Renal pelvis (tissue), 4 donors: ENCODE data around the gene ERBB4. TPM values are rescaled to one million over a fixed set of nuclear protein-coding genes. Genes with fewer than 3 reads are reported as not detected.
A peak's percentile ranks its signal among the peaks of the same experiment; 100 is the strongest.
"Not testable (repeated sequence)": the region's sequence is repeated elsewhere in the genome, so short reads cannot be mapped to it uniquely, and the experiment has no call there.

Experiments
- DNase-seq: peaks from one replicate; pipeline ENCODE4 v3.0.0-alpha.2; 2013
- polyA plus RNA-seq, 3 donors: library from polyadenylated mRNA; unstranded; fragments of 120-200 nt; gene quantifications; one replicate each; pipeline ENCODE4 v1.2.1, GENCODE V29; 2013; ENCODE audit not compliant: insufficient read length in 3 of 3

The ERBB4 gene
- polyA plus RNA-seq, 3 donors, result 40.0 to 57.4 (median 49.7) TPM

- DNase-seq, result no peak
Measured at GRCh38 chr2:212226114-212226513, 312.5 kb downstream of the ERBB4 start.

- DNase-seq, result no peak
Measured at GRCh38 chr2:212223696-212224095, 314.9 kb downstream of the ERBB4 start.

- DNase-seq, result no peak
Measured at GRCh38 chr2:212213191-212213590, 325.4 kb downstream of the ERBB4 start.

- no peak for DNase-seq
Measured at GRCh38 chr2:212208467-212208866, 330.1 kb downstream of the ERBB4 start.

GRCh38 chr2:212197776-212198175 lies 340.8 kb downstream of the ERBB4 start:
- no peak for DNase-seq

- no peak for DNase-seq
Measured at GRCh38 chr2:212195626-212196025, 343.0 kb downstream of the ERBB4 start.

DNA sequence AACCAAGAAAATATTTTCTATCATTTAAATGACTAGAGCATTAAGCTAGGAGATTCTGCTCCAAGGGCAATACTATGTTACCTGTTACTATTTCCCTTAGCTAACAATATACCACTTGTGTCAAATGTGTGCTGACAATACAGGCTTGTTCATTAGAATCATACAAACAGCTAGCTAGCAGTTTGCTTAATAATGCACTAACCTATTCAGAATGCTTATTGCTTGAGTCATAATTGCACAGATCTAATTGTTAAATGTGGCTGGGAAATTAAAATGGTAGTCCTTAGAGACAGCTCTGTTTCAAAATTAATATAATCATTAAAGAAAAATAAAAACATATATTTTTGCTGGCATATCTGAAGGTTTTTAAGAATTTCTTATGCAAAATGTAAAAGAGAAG lies 344.2 kb downstream of the ERBB4 start:
- no peak for DNase-seq

DNA sequence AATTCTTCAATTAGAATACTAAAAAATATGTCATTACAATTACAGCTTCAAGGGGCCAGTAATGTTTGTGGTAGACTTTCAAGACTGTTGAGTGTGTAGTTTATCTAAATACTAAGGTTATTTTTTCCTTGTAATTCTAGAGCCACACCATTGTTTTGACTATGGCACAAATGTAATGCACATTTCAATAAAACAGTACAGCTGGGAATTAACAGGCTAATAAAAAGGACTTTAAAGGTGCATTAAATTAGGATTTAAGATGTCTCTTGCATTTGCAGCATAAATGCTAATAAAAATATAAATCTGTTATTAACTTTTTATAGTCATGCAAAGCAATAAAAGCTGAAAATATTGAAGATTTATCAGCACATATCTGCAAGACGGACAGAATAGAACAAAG lies 344.8 kb downstream of the ERBB4 start:
- no peak for DNase-seq

DNA sequence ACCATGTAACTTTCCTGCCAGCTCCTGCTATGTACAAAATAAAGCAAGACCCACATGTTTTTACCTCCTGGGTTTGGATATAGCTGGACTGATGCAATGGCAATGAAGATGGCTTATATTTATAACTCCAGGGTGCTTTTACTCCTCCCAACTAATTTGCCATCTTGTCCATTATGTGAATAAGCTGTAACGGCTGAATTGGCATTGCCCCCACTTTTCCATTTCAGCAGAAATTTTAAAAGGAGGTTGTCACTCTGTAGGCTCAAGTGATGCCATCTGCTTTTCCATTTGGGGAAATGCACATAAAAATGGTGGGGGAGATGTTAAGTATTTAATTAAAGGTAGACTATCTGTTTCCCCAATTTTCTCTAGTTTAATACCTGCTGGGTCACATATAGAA lies 345.5 kb downstream of the ERBB4 start:
- no peak for DNase-seq

DNA sequence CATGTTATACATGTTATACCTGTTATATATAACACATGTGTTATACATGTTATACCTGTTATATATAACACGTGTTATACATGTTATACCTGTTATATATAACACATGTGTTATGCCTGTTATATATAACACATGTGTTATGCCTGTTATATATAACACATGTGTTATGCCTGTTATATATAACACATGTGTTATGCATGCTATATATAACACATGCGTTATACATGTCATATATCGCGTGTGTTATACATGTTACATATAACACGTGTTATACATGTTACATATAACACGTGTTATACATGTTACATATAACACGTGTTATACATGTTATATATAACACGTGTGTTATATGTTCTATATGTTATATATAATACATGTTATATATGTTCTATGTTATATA lies 347.2 kb downstream of the ERBB4 start:
- DNase-seq, result not testable (repeated sequence)

DNA sequence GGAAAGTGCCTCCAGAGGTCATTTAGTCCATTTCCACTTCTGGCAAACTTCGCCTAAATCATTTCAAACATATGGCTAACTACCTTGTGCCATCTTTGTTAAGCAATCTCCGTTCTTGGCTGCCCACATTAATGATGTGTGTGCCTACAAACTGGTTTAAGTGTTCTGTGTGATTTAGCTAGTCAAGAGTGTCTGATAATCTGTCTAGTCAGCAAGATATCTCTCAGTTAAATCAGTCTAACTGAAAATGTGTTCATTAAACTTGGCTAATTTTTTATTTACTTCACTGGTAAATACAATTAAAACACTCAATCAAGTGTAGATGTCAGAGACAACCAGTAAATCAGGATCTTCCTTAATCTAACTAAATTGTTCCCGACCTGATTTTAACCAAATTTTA lies 352.4 kb downstream of the ERBB4 start:
- no peak for DNase-seq

- no peak for DNase-seq
Measured at GRCh38 chr2:212181646-212182045, 357.0 kb downstream of the ERBB4 start.

GRCh38 chr2:212180408-212181083 lies 358.1 kb downstream of the ERBB4 start:
- DNase-seq, result no peak

GRCh38 chr2:212177724-212178123 lies 360.9 kb downstream of the ERBB4 start:
- DNase-seq, result no peak

DNA sequence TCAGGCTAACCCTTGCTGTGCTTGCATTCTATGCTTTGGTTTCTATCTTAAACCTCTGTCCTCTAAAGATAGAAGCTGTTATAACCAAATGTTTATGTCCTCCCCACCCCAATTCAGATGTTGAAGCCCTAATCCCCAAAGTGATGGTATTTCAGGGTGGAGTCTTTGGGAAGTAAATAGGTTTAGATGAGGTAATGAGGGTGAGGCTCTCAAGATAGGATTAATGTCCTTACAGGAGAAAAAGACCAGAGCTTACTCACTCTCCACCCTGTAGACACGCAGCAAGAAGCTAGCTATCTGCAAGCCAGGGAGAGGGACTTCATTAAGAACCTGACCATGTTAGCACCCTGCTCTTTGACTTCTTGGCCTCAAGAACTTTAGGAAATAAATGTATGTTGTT lies 362.5 kb downstream of the ERBB4 start:
- DNase-seq, result no peak

DNA sequence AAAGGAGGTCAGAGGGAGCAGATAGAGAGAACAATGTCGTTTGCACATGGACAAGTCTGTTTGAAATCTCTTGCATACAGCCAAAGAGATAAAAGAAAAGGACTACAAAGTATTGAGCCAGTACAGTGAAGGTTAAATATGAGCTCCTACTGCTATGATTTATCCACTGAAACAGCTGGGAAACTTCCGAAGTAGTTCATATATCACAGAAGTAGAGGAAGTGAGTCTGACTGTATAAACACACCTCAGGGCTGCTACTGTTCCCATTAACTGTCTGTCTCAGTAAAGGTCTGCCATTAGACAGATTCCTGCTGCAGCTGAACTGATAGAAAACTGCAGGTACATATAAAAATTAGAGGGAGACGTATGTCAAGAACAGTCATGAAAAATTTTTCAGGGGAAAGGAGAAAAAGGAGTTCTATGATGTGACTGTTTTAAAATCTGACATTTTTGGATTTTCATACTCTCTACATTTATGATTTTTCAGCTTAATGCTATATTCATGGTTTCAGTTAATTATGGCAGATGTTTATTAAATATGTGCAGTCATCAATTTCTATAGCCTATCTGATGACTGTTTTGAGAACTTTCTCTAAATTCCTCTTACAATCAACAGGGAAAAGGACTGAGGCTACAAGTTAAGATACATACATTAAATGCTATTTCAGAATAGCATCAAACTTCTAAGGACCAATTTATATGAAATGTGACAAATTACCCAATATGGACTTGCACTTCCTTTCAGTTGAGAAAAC lies 364.7 kb downstream of the ERBB4 start:
- DNase-seq, result peak; percentile 42

DNA sequence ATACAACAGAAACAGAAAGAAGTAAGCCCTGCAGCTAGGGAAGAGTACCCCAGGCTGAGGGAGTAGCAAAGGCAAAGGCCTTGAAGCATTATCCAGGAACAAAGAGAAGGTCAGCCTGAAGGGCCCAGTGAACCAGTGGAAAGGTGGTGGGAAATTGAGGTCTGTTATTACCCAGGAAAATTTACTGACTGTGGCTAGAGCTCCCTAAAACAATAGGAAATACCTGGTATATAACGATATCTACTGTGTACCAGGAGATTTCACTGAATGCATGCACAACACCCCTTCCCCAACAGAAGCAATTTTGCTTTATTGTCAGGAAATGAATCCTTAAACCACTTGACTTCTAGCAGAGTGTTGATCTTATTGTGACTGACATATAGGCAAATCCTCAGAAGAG lies 365.3 kb downstream of the ERBB4 start:
- DNase-seq, result no peak

- no peak for DNase-seq
Measured at GRCh38 chr2:212170382-212170781, 368.2 kb downstream of the ERBB4 start.

- no peak for DNase-seq
Measured at GRCh38 chr2:212158081-212158480, 380.5 kb downstream of the ERBB4 start.

DNA sequence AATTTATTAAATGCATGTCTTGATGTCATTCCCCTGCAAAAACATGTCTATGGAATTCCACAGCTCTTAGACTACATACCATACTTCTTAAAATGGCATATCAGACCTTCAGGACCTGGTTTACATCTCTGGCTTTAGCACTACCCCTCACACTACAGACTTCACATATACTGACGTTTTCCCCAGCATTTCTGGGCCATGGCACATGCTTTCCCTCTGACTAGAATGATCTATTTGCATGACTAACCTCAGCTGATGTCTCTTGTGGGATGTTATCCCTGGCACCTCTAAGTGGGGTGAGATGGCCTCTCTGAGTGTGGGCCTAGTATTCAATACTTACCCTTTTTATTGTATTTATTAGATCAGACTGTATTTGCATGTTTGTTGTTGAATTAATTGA lies 381.6 kb downstream of the ERBB4 start:
- no peak for DNase-seq

GRCh38 chr2:212156088-212156487 lies 382.5 kb downstream of the ERBB4 start:
- no peak for DNase-seq

GRCh38 chr2:212154477-212154878 lies 384.1 kb downstream of the ERBB4 start:
- DNase-seq, result no peak

DNA sequence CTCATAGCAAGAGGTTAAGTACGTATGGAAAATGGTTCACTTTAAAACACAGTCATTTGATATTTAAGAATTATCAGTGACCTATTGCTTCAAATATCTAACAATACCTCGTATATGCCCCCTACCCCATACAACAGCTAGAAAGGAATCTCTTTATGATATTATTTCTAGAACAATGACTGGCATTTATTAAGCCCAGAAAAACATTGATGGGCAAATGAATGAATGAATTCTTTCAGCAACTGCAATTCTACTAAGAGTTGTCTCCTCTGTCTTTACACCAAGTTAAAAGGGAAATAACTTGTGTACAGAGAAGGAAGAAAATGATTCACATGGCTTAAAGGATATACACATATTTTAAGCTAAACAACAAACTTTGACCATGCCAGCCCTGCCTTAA lies 384.7 kb downstream of the ERBB4 start:
- DNase-seq, result no peak
